Endodermal cell (in vitro differentiated cells): ENCODE results near the gene SOX2. TPM values are rescaled to one million over a fixed set of nuclear protein-coding genes. Genes with fewer than 3 reads are reported as not detected.

Experiments
- DNase-seq: peaks from one replicate; pipeline ENCODE4 v3.0.0-alpha.2; 2017
- H3K27ac ChIP-seq: 2 replicates; pipeline ENCODE4 v1.5.1; 2013; ENCODE audit warnings: mild to moderate bottlenecking, low read depth, low read length, moderate library complexity
- H3K27me3 ChIP-seq: 2 replicates; pipeline ENCODE4 v1.6.1; 2013; ENCODE audit warnings: mild to moderate bottlenecking, low read length, moderate library complexity; ENCODE audit not compliant: insufficient read depth, control insufficient read depth, poor library complexity, severe bottlenecking
- H3K36me3 ChIP-seq: 2 replicates; pipeline ENCODE4 v1.7.0; 2013; ENCODE audit warnings: mild to moderate bottlenecking, low read length, moderate library complexity; ENCODE audit not compliant: control insufficient read depth, insufficient read depth
- H3K4me1 ChIP-seq: one replicate; pipeline ENCODE4 v1.7.0; 2013; ENCODE audit warnings: low read length; ENCODE audit not compliant: control insufficient read depth, insufficient read depth
- H3K4me3 ChIP-seq: 2 replicates; pipeline ENCODE4 v1.5.1; 2013; ENCODE audit warnings: mild to moderate bottlenecking, low read length, moderate library complexity
- H3K9ac ChIP-seq: 2 replicates; pipeline ENCODE4 v1.6.1; 2013; ENCODE audit warnings: mild to moderate bottlenecking, low read length, moderate library complexity; ENCODE audit not compliant: poor library complexity, severe bottlenecking; ENCODE audit errors: extremely low read depth
- H3K9me3 ChIP-seq: 2 replicates; pipeline ENCODE4 v1.6.1; 2013; ENCODE audit warnings: mild to moderate bottlenecking, low read length, moderate library complexity; ENCODE audit not compliant: control insufficient read depth
- H3K27ac Mint-ChIP-seq: 2 replicates; pipeline ENCODE4 v1.8.0; 2020; ENCODE audit warnings: mixed read lengths
- H3K27me3 Mint-ChIP-seq: 2 replicates; pipeline ENCODE4 v1.8.0; 2021; ENCODE audit warnings: mild to moderate bottlenecking, mixed read lengths; ENCODE audit not compliant: insufficient read depth
- H3K36me3 Mint-ChIP-seq: 2 replicates; pipeline ENCODE4 v1.8.0; 2020; ENCODE audit warnings: low read depth, mixed read lengths
- H3K4me1 Mint-ChIP-seq: 2 replicates; pipeline ENCODE4 v1.8.0; 2020; ENCODE audit warnings: mixed read lengths
- H3K4me3 Mint-ChIP-seq: 2 replicates; pipeline ENCODE4 v1.8.0; 2020; ENCODE audit warnings: mild to moderate bottlenecking, moderate library complexity, mixed read lengths
- H3K9me3 Mint-ChIP-seq: 2 replicates; pipeline ENCODE4 v1.8.0; 2020; ENCODE audit warnings: mild to moderate bottlenecking, mixed read lengths
- CTCF ChIP-seq: fragments of 200-600 bp; sonication (generic); conservative IDR thresholded peaks from 2 replicates; pipeline ENCODE4 v1.5.0; 2021; ENCODE audit warnings: antibody characterized with exemption, mild to moderate bottlenecking
- WGBS, 2 experiments: methylation state at CpG; one replicate each; pipeline versions ENCODE4 v1.1.5 to v1.1.7; 2013; ENCODE audit warnings: missing lambda C conversion rate in 2 of 2, mixed read lengths in 1 of 2; ENCODE audit not compliant: insufficient coverage in 1 of 2, insufficient read length in 1 of 2; 5-methylcytosine and 5-hydroxymethylcytosine counted together
- total RNA-seq, 2 donors: library from RNA; stranded (reverse); fragmentation: NEBNext Ultra II Directional in 1 of 2; extraction: Animal tissue kit (Norgen Biotek cat#: 25700) in 1 of 2; gene quantifications; 2 replicates in 1 of 2; 3 replicates in 1 of 2; pipeline ENCODE4 v1.2.1, GENCODE V29; 2021

Gene SOX2
- total RNA-seq, 2 donors from 2014 or later = 1.8 to 39.5 TPM

- DNase-seq = peak; percentile 91
- Mint-ChIP-seq H3K9me3 (no peaks in the 10 kb centered on the region), H3K4me1 (peaks cover 15% of the 10 kb centered on the region), H3K27ac (peak overlapping the region; percentile 41), H3K27me3 (peaks cover 39% of the 10 kb centered on the region), H3K36me3 (no peaks in the 10 kb centered on the region), H3K4me3 (peak overlapping the region; percentile 66)
- 26 to 68% methylated on average over 20 to 53 of the region's 53 CpGs for WGBS, 2 experiments
- Histone ChIP-seq H3K9ac (no peak overlapping the region), H3K9me3 (no peaks in the 10 kb centered on the region), H3K4me3 (peak overlapping the region; percentile 78), H3K27ac (no peak overlapping the region), H3K36me3 (no peaks in the 10 kb centered on the region), H3K27me3 (peaks cover 65% of the 10 kb centered on the region), H3K4me1 (no peaks in the 10 kb centered on the region)
- peak; percentile 70 for TF ChIP-seq CTCF
Observed at GRCh38 chr3:181694805-181695660, 16.7 kb upstream of the SOX2 start.

GRCh38 chr3:181695661-181696491 lies 15.8 kb upstream of the SOX2 start:
- H3K9me3 ChIP-seq = no peaks in the 10 kb centered on the region
- DNase-seq = peak; percentile 70
- WGBS, 2 experiments = 8 to 22% methylated on average over 32 to 65 of the region's 65 CpGs
- Mint-ChIP-seq H3K4me3 (peak overlapping the region; percentile 66), H3K27ac (no peak overlapping the region), H3K4me1 (peaks cover 24% of the 10 kb centered on the region), H3K36me3 (no peaks in the 10 kb centered on the region), H3K27me3 (peaks cover 39% of the 10 kb centered on the region), H3K9me3 (no peaks in the 10 kb centered on the region)
- H3K36me3 ChIP-seq = no peaks in the 10 kb centered on the region
- H3K27me3 ChIP-seq = peaks cover 65% of the 10 kb centered on the region
- peak overlapping the region; percentile 78 for H3K4me3 ChIP-seq
- no peak overlapping the region for H3K9ac ChIP-seq
- peak; percentile 15 for TF ChIP-seq CTCF
- H3K27ac ChIP-seq = no peak overlapping the region
- H3K4me1 ChIP-seq = no peaks in the 10 kb centered on the region

GRCh38 chr3:181696626-181697230 lies 15.0 kb upstream of the SOX2 start:
- H3K9me3 Mint-ChIP-seq = no peaks in the 10 kb centered on the region
- no peak overlapping the region for H3K27ac ChIP-seq
- H3K27me3 ChIP-seq = peaks cover 65% of the 10 kb centered on the region
- H3K9ac ChIP-seq = no peak overlapping the region
- no peaks in the 10 kb centered on the region for H3K36me3 ChIP-seq
- 70 to 80% methylated on average over 9 to 11 of the region's 11 CpGs for WGBS, 2 experiments
- no peak for TF ChIP-seq CTCF
- no peak overlapping the region for H3K27ac Mint-ChIP-seq
- H3K9me3 ChIP-seq = no peaks in the 10 kb centered on the region
- no peaks in the 10 kb centered on the region for H3K36me3 Mint-ChIP-seq
- peaks cover 39% of the 10 kb centered on the region for H3K27me3 Mint-ChIP-seq
- peak overlapping the region; percentile 66 for H3K4me3 Mint-ChIP-seq
- H3K4me1 ChIP-seq = no peaks in the 10 kb centered on the region
- peaks cover 27% of the 10 kb centered on the region for H3K4me1 Mint-ChIP-seq
- H3K4me3 ChIP-seq = peak overlapping the region; percentile 78
- DNase-seq = no peak
